K562 (cell line): ENCODE measurements around the gene RARA. TPM values are rescaled to one million over a fixed set of nuclear protein-coding genes. Genes with fewer than 3 reads are reported as not detected.

Experiments used
- CBFA2T2 ChIP-seq: fragments of 450-650 bp; conservative IDR thresholded peaks from 2 replicates; pipeline ENCODE4 v1.6.1; 2017; ENCODE audit warnings: mild to moderate bottlenecking
- CCAR2 ChIP-seq: fragments of 200-400 bp; formaldehyde crosslinking; IDR thresholded peaks from 2 replicates; pipeline ENCODE4 v1.6.1; 2017; ENCODE audit warnings: mild to moderate bottlenecking, low read depth, low read length
- GATAD2B ChIP-seq: fragments of 450-650 bp; IDR thresholded peaks from 2 replicates; pipeline ENCODE4 v1.6.1; 2017; ENCODE audit warnings: mild to moderate bottlenecking, borderline replicate concordance
- MIER1 ChIP-seq: fragments of 450-650 bp; IDR thresholded peaks from 2 replicates; pipeline ENCODE4 v1.6.1; 2016; ENCODE audit warnings: antibody characterized with exemption, mild to moderate bottlenecking, low read depth
- MTA3 ChIP-seq: fragments of 450-650 bp; formaldehyde crosslinking; IDR thresholded peaks from 2 replicates; pipeline ENCODE4 v1.6.1; 2017; ENCODE audit warnings: mild to moderate bottlenecking, borderline replicate concordance
- NFIC ChIP-seq: fragments of 450-650 bp; IDR thresholded peaks from 2 replicates; pipeline ENCODE4 v1.6.1; 2017; ENCODE audit warnings: mild to moderate bottlenecking, inconsistent platforms
- PCBP1 ChIP-seq: fragments of 200-400 bp; formaldehyde crosslinking; IDR thresholded peaks from 2 replicates; pipeline ENCODE4 v1.6.1; 2018; ENCODE audit warnings: mild to moderate bottlenecking, low read depth, low read length; ENCODE audit not compliant: poor library complexity, severe bottlenecking
- POLR2A ChIP-seq: fragments of 450-650 bp; conservative IDR thresholded peaks from 2 replicates; pipeline ENCODE4 v1.6.1; 2016
- RCOR1 ChIP-seq, 2 experiments: IDR thresholded peaks; 2 replicates each; pipeline ENCODE4 v1.6.1; 2012; ENCODE audit warnings: low read depth in 2 of 2, low read length in 2 of 2, borderline replicate concordance in 1 of 2, improper control_type of control experiment in 1 of 2
- SIN3A ChIP-seq, 2 experiments: fragments of 150-350 bp in 1 of 2; IDR thresholded peaks; 2 replicates each; pipeline ENCODE4 v1.6.1; 2011 to 2016; ENCODE audit warnings: borderline replicate concordance in 2 of 2, low read depth in 2 of 2, low read length in 2 of 2, mild to moderate bottlenecking in 2 of 2, moderate library complexity in 2 of 2; ENCODE audit not compliant: control insufficient read depth in 1 of 2
- SMAD4 ChIP-seq: fragments of 250-450 bp; sonication (Bioruptor Pico); conservative IDR thresholded peaks from 2 replicates; pipeline ENCODE4 v1.8.0; 2021; ENCODE audit warnings: inconsistent platforms, mild to moderate bottlenecking, moderate library complexity
- TAF1 ChIP-seq: IDR thresholded peaks from 2 replicates; pipeline ENCODE4 v1.6.1; 2011; ENCODE audit warnings: mild to moderate bottlenecking, low read length, moderate library complexity; ENCODE audit not compliant: insufficient read depth, control insufficient read depth, severe bottlenecking; ENCODE audit errors: extremely low read depth
- TAL1 ChIP-seq: fragments of 450-650 bp; IDR thresholded peaks from 2 replicates; pipeline ENCODE4 v1.6.1; 2016; ENCODE audit warnings: mild to moderate bottlenecking
- polyA plus RNA-seq, 8 experiments: library from polyadenylated mRNA; depleted of rRNA in 4 of 8; stranded (reverse) in 5 of 8; unstranded in 3 of 8; fragments of >200 nt; fragmentation: Nextera tagmentation in 2 of 8; fragmentation: Illumina TruSeq in 1 of 8; extraction: Ambion mirVana in 2 of 8; extraction: Trizol in 1 of 8; gene quantifications; 2 replicates each; pipeline versions ENCODE4 v1.2.1 to v1.2.3, GENCODE V29; 2011 to 2014; ENCODE audit warnings: inconsistent platforms in 1 of 8, missing spikeins in 1 of 8
- total RNA-seq, 7 experiments: library from RNA; depleted of rRNA in 6 of 7; stranded (reverse); fragments of >200 nt in 6 of 7; fragmentation: Illumina TruSeq in 2 of 7; extraction: Trizol in 2 of 7; gene quantifications; 2 replicates each; pipeline versions ENCODE4 v1.2.1 to v1.2.3, GENCODE V29; 2011 to 2021; ENCODE audit warnings: low replicate concordance in 1 of 7
- TF ChIP-seq, protein P1 (sequence below): fragments of 150-350 bp; IDR thresholded peaks from 2 replicates; pipeline ENCODE4 v1.6.1; 2014; ENCODE audit warnings: low read depth, mild to moderate bottlenecking, low read length, borderline replicate concordance
- TF ChIP-seq, protein P2 (sequence below): sonication (generic); formaldehyde crosslinking; IDR thresholded peaks from 2 replicates; pipeline ENCODE4 v1.8.0; 2022; ENCODE audit warnings: mild to moderate bottlenecking, missing genetic modification reagents, borderline replicate concordance
- TF ChIP-seq, protein P3 (sequence below): conservative IDR thresholded peaks from 2 replicates; pipeline ENCODE4 v1.6.1; 2011; ENCODE audit warnings: low read depth, mild to moderate bottlenecking, low read length; ENCODE audit not compliant: control insufficient read depth
- TF ChIP-seq, protein P4 (sequence below), 2 experiments: fragments of 450-650 bp; conservative IDR thresholded peaks; 2 replicates each; pipeline ENCODE4 v1.6.1; 2017; ENCODE audit warnings: mild to moderate bottlenecking in 2 of 2, moderate library complexity in 2 of 2

The RARA gene
- total and polyA plus RNA-seq, 9 of the 15 experiments (the other 6 are each of a cell fraction or from before 2014, with no cell fraction given), result 0.10 to 28.0 (median 7.9) TPM

DNA sequence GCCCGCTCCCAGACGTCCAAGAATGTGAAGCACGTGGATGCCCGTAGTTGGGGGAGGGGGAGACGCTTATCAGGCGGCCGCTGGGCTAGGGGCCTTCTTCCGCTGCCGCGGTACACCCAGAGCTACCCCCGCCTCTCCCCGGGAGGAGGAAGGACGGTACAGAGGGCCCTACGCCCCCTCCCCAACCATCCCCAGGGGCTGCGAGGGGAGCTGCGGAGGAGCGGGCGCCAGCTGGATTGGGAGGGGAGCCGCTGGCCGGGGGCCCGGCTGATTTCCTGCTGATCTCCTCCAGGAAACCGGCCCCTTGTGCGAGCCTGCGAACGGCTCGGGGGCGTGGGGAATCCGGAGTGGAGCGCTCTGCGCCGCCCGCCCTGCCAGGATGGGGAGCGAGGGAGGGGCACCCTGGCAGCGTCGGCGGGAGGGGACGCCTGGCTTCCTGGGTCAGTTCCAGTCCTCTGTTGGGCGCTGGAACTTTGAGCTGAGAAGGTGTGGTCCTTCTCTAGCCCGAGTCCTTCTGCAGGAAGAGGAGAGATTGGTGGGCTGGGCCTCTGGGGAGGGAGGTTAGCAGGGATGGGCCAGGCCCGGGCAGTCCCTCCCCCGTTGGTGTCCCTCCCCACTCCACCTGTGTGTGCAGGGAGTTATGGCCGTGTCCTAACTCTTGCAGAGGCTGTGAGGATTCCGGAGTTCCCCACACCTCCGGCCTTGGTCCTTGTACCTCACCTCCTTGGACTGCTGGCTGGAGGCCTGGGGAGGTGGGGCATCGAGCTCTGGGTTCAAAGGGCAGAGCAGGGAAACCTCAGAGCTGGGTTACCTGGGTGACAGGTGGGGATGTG, 36.4 kb downstream of the RARA start (continued):
- peak; percentile 23; the same call in 1 of the 2 replicates for TF ChIP-seq NFIC
- TF ChIP-seq, protein P1, sequence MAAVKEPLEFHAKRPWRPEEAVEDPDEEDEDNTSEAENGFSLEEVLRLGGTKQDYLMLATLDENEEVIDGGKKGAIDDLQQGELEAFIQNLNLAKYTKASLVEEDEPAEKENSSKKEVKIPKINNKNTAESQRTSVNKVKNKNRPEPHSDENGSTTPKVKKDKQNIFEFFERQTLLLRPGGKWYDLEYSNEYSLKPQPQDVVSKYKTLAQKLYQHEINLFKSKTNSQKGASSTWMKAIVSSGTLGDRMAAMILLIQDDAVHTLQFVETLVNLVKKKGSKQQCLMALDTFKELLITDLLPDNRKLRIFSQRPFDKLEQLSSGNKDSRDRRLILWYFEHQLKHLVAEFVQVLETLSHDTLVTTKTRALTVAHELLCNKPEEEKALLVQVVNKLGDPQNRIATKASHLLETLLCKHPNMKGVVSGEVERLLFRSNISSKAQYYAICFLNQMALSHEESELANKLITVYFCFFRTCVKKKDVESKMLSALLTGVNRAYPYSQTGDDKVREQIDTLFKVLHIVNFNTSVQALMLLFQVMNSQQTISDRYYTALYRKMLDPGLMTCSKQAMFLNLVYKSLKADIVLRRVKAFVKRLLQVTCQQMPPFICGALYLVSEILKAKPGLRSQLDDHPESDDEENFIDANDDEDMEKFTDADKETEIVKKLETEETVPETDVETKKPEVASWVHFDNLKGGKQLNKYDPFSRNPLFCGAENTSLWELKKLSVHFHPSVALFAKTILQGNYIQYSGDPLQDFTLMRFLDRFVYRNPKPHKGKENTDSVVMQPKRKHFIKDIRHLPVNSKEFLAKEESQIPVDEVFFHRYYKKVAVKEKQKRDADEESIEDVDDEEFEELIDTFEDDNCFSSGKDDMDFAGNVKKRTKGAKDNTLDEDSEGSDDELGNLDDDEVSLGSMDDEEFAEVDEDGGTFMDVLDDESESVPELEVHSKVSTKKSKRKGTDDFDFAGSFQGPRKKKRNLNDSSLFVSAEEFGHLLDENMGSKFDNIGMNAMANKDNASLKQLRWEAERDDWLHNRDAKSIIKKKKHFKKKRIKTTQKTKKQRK, result no peak
- peak in 1 of 2 experiments; percentile 34; a peak in 1 of 4 replicates for TF ChIP-seq SIN3A (IDR thresholded peaks at IDR 0.05; ENCODE audit: borderline replicate concordance in 2 of 2, control insufficient read depth in 1 of 2, low read depth in 2 of 2, low read length in 2 of 2)
- TF ChIP-seq PCBP1, result peak; percentile 78
- no peak for TF ChIP-seq TAL1
- no peak; the same call in 1 of the 2 replicates for TF ChIP-seq MTA3
- TF ChIP-seq POLR2A, result no peak; the same call in none of the 2 replicates
- no peak for TF ChIP-seq CCAR2
- TF ChIP-seq, protein P2, sequence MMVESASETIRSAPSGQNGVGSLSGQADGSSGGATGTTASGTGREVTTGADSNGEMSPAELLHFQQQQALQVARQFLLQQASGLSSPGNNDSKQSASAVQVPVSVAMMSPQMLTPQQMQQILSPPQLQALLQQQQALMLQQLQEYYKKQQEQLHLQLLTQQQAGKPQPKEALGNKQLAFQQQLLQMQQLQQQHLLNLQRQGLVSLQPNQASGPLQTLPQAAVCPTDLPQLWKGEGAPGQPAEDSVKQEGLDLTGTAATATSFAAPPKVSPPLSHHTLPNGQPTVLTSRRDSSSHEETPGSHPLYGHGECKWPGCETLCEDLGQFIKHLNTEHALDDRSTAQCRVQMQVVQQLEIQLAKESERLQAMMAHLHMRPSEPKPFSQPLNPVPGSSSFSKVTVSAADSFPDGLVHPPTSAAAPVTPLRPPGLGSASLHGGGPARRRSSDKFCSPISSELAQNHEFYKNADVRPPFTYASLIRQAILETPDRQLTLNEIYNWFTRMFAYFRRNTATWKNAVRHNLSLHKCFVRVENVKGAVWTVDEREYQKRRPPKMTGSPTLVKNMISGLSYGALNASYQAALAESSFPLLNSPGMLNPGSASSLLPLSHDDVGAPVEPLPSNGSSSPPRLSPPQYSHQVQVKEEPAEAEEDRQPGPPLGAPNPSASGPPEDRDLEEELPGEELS (CRISPR knock-in tag), result no peak
- TF ChIP-seq SMAD4 (CRISPR knock-in tag), result peak; percentile 93
- peak in 1 of 2 experiments; percentile 48; a peak in 1 of 4 replicates for TF ChIP-seq RCOR1 (IDR thresholded peaks at IDR 0.05; ENCODE audit: borderline replicate concordance in 1 of 2, low read depth in 2 of 2, low read length in 2 of 2)
- TF ChIP-seq, protein P3, sequence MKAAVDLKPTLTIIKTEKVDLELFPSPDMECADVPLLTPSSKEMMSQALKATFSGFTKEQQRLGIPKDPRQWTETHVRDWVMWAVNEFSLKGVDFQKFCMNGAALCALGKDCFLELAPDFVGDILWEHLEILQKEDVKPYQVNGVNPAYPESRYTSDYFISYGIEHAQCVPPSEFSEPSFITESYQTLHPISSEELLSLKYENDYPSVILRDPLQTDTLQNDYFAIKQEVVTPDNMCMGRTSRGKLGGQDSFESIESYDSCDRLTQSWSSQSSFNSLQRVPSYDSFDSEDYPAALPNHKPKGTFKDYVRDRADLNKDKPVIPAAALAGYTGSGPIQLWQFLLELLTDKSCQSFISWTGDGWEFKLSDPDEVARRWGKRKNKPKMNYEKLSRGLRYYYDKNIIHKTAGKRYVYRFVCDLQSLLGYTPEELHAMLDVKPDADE, result peak; percentile 66; the same call in 1 of the 2 replicates
- no peak for TF ChIP-seq TAF1
- 0 out of 2 replicates have a peak, but pooled peaks have one; percentile 15 for TF ChIP-seq CBFA2T2
- TF ChIP-seq GATAD2B, result 0 out of 2 replicates have a peak, but pooled peaks have one; percentile 4
- TF ChIP-seq, protein P4, sequence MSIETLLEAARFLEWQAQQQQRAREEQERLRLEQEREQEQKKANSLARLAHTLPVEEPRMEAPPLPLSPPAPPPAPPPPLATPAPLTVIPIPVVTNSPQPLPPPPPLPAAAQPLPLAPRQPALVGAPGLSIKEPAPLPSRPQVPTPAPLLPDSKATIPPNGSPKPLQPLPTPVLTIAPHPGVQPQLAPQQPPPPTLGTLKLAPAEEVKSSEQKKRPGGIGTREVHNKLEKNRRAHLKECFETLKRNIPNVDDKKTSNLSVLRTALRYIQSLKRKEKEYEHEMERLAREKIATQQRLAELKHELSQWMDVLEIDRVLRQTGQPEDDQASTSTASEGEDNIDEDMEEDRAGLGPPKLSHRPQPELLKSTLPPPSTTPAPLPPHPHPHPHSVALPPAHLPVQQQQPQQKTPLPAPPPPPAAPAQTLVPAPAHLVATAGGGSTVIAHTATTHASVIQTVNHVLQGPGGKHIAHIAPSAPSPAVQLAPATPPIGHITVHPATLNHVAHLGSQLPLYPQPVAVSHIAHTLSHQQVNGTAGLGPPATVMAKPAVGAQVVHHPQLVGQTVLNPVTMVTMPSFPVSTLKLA (conservative IDR thresholded peaks at IDR 0.05), result peak; percentile 83 to 92
- no peak for TF ChIP-seq MIER1
